ENCODE measurements around the gene RRP8. TPM values are rescaled to one million over a fixed set of nuclear protein-coding genes. Genes with fewer than 3 reads are reported as not detected.

RRP8 gene
- total RNA-seq, 1 donor from 2014 or later: 16.2 TPM

- Mint-ChIP-seq H3K27me3 (ENCODE audit: unreplicated experiment) (peaks cover 11% of the 10 kb centered on the region), H3K4me1 (ENCODE audit: low read depth, unreplicated experiment) (no peaks in the 10 kb centered on the region), H3K4me3 (ENCODE audit: unreplicated experiment) (no peak overlapping the region), H3K9me3 (ENCODE audit: unreplicated experiment) (peaks cover 2% of the 10 kb centered on the region), H3K27ac (ENCODE audit: unreplicated experiment) (no peak overlapping the region), H3K36me3 (ENCODE audit: unreplicated experiment) (peaks cover 21% of the 10 kb centered on the region)
- no peak for DNase-seq
- TF ChIP-seq CTCF (IDR thresholded peaks at IDR 0.05; ENCODE audit: partially characterized antibody, unreplicated experiment): no peak
Measured at GRCh38 chr11:6625832-6626420, 22.5 kb upstream of the RRP8 start.

- H3K9me3 Mint-ChIP-seq (ENCODE audit: unreplicated experiment): peaks cover 2% of the 10 kb centered on the region
- H3K27ac Mint-ChIP-seq (ENCODE audit: unreplicated experiment): no peak overlapping the region
- DNase-seq: no peak
- peaks cover 7% of the 10 kb centered on the region for H3K27me3 Mint-ChIP-seq (ENCODE audit: unreplicated experiment)
- H3K4me3 Mint-ChIP-seq (ENCODE audit: unreplicated experiment): no peak overlapping the region
- TF ChIP-seq CTCF (IDR thresholded peaks at IDR 0.05; ENCODE audit: partially characterized antibody, unreplicated experiment): no peak
- no peaks in the 10 kb centered on the region for H3K4me1 Mint-ChIP-seq (ENCODE audit: low read depth, unreplicated experiment)
- H3K36me3 Mint-ChIP-seq (ENCODE audit: unreplicated experiment): peaks cover 21% of the 10 kb centered on the region
Measured at GRCh38 chr11:6625156-6625831, 21.9 kb upstream of the RRP8 start.

GRCh38 chr11:6623391-6624363, 20.3 kb upstream of the RRP8 start:
- Mint-ChIP-seq H3K4me1 (ENCODE audit: low read depth, unreplicated experiment) (no peaks in the 10 kb centered on the region), H3K36me3 (ENCODE audit: unreplicated experiment) (peaks cover 12% of the 10 kb centered on the region), H3K27me3 (ENCODE audit: unreplicated experiment) (peaks cover 2% of the 10 kb centered on the region), H3K4me3 (ENCODE audit: unreplicated experiment) (no peak overlapping the region), H3K9me3 (ENCODE audit: unreplicated experiment) (peaks cover 2% of the 10 kb centered on the region), H3K27ac (ENCODE audit: unreplicated experiment) (no peak overlapping the region)
- no peak for DNase-seq
- no peak for TF ChIP-seq CTCF (IDR thresholded peaks at IDR 0.05; ENCODE audit: partially characterized antibody, unreplicated experiment)

GRCh38 chr11:6622261-6623171, 19.1 kb upstream of the RRP8 start:
- H3K9me3 Mint-ChIP-seq (ENCODE audit: unreplicated experiment): no peaks in the 10 kb centered on the region
- H3K4me1 Mint-ChIP-seq (ENCODE audit: low read depth, unreplicated experiment): no peaks in the 10 kb centered on the region
- H3K36me3 Mint-ChIP-seq (ENCODE audit: unreplicated experiment): peaks cover 7% of the 10 kb centered on the region
- no peak for DNase-seq
- H3K27ac Mint-ChIP-seq (ENCODE audit: unreplicated experiment): no peak overlapping the region
- H3K27me3 Mint-ChIP-seq (ENCODE audit: unreplicated experiment): no peaks in the 10 kb centered on the region
- H3K4me3 Mint-ChIP-seq (ENCODE audit: unreplicated experiment): no peak overlapping the region
- no peak for TF ChIP-seq CTCF (IDR thresholded peaks at IDR 0.05; ENCODE audit: partially characterized antibody, unreplicated experiment)

All from glutamatergic neuron (in vitro differentiated cells).